GM18519 (cell line): ENCODE data around the gene SELENOK.

Experiments used
- ATAC-seq: cut with Tn5 transposase; IDR thresholded peaks from one replicate; pipeline ENCODE4 v1.9.1; 2021; ENCODE audit warnings: mild to moderate bottlenecking, moderate library complexity; ENCODE audit not compliant: unreplicated experiment, low FRiP score

The SELENOK gene

DNA sequence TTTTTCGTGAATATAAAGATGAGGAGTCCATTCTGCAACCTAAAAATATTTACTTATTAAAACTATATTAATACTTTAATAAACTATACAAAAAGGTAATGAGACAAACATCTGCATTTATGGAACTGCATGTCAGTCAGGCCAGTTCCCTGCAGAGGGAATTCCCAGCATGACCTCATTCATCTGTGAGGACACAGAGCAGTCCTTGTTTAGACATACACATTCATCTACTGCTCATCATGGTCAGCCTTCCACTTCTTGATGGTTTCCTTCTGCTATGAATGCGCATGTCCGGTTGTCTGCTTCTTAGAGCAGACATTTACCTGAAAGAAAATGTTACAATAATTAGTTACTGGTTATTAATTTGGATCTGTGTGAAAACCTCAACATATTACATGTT lies 6.4 kb downstream of the SELENOK start:
- no peak for ATAC-seq

DNA sequence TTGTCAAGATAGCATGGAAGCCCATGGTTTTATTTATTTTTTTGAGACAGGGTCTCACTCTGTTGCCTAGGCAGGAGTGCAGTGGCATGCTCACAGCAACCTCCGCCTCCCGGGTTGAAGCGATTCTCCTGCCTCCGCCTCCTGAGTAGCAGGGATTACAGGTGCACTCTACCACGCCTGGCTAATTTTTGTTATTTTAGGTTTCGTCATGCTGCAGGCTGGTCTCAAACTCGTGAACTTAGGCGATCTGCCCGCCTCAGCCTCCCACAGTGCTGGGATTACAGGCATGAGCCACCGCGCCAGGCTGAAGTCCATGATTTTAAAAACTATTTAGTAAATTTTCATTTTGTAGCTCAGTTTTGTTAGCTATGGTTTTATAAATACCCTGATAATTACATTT lies 7.0 kb downstream of the SELENOK start:
- no peak for ATAC-seq

DNA sequence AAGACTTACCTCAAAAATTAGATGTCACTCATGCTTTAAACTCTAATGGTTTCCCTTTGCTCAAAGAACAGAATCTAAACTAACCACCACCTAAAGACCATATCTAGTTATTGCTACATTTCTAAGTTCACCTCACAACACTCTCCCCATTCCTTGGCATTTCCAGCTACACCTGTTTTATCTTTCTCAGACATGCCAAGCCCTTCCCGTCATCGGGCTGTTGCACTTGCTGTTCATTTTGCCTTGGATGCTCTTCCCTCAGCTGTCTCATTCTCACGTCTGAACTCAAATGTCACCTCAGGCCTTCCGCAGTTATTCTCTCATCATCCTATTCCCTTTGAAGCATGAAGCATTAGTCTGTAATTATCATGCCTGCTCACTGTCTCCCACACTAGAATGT lies 8.7 kb downstream of the SELENOK start:
- ATAC-seq = no peak

DNA sequence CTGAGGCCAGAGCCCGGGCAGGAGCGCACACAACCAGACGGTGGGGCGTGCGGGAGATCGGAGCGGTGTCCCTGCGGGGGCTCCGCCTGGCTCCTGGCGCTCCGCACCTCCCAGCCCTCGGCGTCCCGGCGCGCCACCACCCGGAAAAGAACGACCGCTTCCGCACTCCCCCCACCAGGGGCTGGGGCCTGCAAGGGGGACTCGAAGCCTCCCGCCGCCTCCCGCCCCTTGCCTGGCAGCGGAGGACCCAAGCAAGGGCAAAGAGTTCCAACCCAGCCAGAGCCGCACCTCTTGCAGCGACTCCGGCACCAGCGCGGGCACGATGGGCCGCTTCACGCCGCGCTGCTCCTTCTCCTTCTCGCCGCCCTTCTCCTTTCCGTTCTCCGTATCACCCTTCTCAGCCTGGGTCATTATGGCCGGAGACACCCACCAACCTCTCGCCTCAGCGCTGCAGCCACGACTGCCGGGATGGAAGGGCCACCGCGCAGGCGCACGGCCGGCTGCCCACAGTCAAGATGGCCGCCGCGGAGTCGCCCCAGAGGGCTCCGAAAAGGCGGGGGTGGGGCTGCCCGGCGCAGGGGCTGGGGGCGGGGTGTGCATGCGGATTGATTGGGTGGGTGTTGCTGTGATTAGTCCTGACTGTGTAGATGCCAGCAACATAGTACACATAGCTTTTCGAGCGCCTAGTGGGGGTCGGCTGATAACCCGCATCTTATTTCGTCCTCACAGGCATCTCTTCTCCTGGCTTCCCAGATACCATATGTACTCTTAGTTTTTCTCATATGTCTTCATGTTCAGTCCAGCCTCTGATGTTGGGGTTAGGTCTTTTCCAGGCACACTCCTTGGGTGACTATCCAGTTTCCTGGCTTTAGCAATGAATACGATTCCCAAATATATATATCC lies 9.7 kb downstream of the SELENOK start, which contains the start of gene ACTR8:
Gene ACTR8 (minus strand): TSS at position 462 of the 903 bp plus-strand sequence. CDS start 51 bp downstream, at position 411.
- ATAC-seq = peak; percentile 50

DNA sequence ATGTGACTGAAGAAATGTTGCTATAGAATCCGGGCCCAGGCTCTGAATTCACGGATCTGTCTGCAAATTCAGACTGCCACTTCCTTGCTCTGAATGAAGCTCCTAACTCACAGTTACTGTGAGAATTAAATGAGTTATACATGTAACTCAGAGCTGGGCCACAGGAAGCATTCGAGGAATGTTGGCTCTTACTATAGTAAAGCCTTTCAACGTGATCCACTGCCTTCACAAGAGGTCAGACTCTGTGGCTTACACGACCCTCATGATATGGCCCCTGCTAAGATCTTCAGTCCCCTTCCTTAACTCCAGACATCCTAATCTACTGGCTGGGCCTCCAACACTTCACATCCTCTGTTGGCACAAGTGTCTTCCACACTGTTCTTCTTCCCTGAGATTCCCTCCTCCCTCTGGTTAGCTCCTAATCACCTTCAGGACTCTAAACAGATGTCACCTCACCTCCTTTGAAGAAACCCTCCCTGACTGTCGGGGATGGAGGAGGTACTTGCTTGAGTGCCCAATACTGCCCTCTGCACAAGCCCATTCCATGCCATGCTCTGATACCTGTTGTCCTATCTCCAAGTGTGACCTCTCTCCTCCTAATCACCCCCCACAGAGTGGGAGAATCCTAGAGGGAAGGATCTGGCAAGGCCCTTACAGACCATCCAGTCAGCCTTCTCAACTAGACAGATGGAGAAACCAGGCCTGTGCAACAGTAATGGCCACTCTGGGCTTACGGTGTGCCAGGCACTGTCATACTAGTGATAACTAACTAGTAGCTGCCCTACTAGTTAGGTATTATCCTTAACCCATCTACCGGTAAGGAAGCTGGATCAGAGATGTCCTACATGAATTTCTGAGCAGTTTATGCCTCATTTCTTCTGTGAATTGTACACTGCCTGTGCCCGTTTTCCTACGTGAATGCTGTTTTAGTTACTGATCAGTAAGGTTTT lies 11.0 kb downstream of the SELENOK start:
- ATAC-seq = no peak

DNA sequence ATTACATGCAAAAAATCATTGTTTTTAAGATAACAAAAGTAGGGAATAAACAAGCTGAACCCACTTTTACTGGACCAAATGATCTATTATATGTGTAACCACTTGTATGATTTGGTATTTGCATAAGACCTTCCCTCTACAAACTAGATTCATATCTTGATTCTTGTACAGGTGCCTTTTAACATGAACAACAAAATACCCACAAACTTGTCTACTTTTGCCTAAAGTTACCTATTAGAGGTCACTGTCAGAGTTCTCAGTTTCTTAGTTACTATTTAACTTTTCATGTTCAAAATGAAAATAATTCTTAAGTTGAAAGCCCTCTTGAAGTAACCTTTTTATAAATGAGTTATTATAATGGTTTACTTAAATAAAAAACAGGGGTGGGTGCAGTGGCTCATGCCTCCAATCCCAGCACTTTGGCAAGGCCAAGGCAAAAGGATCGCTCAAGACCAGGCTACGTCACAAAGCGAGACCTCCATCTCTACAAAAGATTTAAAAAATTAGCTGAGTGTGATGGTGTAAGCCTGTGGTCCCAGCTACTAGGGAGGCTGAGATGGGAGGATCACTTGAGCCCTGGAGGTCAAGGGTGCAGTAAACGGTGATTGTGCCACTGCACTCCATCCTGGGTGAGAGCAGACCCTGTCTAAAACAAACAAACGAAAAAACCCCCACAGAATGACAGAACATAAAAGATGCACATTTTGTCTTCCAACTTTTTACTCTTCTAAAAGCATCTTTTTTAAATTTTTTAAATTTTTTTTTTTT lies 25.7 kb downstream of the SELENOK start:
- no peak for ATAC-seq

DNA sequence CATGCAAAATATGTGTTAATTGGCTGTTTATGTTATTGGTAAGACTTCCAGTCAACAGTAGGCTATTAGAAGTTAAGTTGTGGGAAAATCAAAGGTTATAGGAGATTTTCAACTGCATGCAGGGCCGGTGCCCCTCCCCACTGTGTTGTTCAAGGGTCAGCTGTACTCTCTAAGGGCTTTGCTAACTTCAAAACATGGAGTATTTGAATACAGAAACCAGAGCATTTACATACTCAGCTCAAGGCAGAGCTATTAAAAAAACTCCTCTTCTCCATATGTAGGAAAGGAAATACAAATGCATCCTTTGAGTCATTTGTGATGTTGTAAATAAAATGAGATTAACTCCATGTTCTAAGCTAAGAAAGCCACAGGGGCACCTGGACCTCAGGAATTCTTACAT lies 28.5 kb downstream of the SELENOK start:
- no peak for ATAC-seq

DNA sequence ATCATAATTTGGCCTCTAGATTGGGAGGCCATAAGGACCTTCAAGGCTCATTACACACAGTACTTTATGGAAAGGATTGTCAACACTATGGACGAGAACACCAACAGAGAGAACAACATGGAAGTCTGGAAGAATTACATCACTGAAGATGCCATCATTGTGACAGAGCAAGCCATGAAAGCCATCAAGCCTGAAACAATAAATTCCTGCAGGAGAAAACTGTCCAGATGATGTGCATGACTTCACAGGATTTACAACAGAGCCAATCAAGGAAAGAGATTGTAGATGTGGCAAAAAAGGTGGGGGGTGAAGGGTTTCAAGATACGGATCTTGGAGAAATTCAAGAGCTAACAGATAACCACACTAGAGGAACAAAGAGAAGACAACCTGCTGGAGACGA lies 29.4 kb downstream of the SELENOK start:
- ATAC-seq = no peak

DNA sequence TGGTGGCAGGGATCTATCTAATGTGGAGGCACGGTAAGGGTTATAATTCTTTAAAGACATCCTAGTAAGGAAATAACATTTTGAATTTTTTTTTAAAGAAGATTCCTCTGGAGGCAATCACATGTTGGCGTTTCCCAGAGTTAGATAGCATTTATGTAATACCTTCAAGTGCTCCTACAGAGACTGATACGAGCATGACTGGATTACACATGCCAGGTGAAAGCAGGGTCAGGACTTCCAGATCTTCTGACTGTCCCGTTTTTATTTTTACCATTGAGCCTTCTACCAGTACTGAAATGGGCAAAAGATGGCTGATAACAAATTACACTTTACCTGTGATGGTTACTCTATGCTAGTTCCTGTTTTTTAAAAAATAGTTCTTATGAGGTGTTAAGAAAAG lies 31.5 kb downstream of the SELENOK start:
- ATAC-seq = no peak

DNA sequence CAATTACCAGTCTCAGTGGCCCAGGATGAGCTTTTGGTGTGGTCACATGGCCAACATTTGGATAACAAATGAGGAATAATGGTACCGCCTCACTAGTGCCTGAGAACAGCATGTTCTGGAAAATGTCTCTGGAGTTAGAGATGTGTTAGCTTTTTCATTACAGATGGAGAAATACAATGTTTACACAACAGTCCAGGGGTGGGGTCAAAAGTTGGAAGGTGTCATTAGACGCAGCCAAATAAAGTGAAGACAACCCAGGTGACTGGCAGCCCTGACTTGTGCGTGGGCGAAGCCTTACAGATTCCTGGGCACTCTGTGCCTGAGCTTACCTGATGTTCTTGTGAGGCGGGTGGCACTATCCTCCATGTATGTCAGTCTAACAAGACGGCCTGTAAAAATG lies 32.5 kb downstream of the SELENOK start:
- no peak for ATAC-seq

DNA sequence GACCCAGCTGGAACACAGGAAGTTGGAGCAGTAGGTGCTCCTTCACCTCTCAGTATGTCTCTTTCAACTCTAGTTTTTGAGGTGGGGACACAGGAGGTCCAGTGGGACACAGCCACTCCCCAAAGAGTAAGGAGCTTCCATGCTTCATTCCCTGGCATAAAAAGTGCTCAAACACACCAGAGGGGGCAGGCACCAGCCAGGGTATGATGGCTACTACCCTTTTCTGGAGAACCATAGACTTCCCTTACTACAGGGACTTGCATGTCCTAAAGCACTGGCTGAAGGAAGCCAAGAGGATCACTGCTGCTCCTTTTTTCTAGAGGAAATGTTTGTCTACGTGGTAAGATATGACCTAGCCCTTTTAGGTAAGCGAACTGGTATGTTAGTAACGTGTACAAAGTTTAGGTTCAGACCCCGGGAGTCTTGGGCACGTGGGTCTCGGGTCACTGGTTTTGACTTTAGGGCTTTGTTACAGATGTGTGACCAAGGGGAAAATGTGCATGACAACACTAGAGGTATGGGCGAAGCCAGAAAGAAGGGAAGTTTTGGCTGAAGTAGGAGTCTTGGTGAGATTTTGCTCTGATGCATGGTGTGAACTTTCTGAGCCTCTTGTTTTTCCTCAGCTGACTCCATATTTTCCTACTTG lies 33.4 kb downstream of the SELENOK start:
- ATAC-seq = no peak

DNA sequence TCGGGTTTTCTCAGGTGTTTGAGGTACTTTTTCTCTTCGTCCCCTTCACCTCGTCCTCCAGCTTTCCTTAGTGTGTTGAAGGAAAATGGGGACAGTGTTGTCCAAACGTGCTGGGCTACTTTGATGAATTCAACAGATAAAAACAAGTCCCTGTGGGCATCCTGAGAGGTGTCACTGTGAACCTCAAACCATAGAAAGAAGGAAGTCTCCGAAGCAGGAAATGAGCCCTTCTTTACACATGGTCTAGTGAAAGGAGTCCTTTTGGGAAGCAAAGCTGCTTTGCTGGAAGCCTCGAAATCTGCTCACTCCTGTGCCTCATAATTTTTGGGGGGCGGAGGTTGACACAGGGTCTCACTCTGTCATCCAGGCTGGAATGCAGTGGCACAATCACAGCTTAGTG lies 34.7 kb downstream of the SELENOK start:
- ATAC-seq = no peak

DNA sequence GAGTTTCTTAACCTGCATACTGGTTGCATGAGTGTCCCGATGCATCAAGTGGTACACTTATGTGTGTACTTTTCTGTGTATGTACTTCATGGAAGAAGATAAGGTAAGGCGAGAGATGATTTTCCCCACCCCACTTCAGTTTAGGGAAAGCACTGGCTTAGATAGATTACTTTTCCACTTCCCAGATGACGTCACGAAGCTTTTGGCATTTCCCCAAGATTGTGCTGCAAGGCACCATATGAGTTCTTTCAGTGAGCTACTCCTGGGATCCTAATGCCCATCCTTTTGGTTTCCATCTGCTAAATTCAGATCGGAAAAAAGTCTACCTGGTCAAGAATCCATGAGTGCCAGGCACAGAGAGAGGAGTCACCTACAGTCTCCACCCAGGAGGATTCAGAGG lies 40.8 kb downstream of the SELENOK start:
- ATAC-seq = no peak

DNA sequence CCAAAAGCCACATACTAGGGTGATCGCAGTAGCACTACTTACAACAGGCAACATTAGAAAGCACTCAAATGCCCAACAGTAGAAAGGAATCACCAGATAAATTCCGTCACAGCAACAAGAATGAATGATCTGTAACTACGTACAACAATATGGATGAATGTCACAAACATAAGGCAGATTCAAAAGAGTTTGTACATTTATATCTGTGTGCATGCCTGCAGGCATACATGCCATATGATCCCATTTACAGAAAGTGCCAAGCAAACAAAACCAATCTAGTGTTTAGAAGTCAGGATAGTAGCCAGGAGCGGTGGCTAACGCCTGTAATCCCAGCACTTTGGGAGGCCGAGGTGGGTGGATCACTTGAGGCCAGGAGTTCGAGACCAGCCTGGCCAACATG lies 41.7 kb downstream of the SELENOK start:
- no peak for ATAC-seq

DNA sequence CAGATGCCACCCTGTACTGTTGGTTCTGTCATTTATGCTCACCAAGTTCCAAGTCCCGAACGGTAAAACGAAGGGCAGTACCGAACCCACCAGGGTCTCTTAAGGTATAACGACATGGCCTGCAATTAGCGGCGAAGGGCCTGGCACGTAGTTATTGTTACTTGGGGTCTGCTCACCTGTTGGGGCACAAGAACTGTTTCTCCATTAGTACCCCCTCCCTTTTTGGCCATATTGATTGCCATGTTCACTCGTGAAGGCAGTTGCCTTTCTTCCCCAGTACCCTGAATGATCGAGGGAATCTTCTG lies 44.9 kb downstream of the SELENOK start:
- ATAC-seq = no peak

DNA sequence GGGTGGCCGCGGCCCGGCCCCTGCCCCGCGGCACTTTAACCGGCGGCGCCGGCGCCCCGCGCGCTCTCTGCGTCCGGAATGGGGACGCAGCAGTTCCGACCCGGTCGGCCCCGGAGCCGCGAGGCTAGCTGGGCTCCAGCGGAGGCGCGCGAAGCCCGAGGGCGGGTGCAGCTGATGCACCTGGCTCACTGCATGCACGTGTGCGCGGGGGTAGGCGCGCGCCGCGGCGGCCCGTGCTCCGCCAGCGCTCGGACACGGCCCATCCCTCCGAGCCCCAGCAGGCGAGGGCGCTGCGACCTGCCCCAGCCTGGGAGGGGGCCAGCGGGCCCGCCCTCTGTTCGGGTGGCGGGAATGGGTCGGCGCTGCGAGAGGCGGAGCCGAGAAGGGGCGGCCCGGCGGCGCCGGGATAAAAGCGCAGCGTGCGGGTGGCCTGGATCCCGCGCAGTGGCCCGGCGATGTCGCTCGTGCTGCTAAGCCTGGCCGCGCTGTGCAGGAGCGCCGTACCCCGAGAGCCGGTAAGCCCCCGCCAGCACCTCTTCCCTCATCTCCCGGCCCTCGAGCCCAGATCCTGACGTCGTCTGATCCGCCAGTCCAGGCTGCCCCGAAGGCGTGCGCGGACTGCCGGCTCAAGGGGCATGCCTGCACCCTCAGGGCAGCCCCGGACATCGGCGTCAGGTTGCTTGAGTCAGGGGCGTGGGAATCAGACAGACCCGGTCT lies 45.4 kb downstream of the SELENOK start, which contains the start of the genes CHDH and IL17RB:
Gene CHDH (minus strand): TSS at position 286 of the 717 bp plus-strand sequence. CDS start 22,411 bp downstream, outside the sequence.
Gene IL17RB (plus strand): TSS at position 435 of the 717 bp plus-strand sequence. CDS start 21 bp downstream, at position 456.
- ATAC-seq = peak; percentile 46

DNA sequence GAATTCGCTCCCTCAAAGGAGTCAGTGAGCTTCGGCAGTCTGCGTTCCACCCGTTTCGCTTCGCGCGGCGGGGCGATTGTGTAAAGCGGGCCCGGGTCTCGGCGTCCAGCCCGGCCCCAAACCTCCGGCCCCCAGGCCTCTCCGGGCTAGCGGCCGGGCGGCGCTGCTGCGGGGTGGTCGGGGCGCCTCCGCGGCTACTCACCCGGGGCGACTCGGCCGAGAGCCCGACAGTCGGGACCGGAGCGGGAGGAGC lies 45.9 kb downstream of the SELENOK start:
- no peak for ATAC-seq

DNA sequence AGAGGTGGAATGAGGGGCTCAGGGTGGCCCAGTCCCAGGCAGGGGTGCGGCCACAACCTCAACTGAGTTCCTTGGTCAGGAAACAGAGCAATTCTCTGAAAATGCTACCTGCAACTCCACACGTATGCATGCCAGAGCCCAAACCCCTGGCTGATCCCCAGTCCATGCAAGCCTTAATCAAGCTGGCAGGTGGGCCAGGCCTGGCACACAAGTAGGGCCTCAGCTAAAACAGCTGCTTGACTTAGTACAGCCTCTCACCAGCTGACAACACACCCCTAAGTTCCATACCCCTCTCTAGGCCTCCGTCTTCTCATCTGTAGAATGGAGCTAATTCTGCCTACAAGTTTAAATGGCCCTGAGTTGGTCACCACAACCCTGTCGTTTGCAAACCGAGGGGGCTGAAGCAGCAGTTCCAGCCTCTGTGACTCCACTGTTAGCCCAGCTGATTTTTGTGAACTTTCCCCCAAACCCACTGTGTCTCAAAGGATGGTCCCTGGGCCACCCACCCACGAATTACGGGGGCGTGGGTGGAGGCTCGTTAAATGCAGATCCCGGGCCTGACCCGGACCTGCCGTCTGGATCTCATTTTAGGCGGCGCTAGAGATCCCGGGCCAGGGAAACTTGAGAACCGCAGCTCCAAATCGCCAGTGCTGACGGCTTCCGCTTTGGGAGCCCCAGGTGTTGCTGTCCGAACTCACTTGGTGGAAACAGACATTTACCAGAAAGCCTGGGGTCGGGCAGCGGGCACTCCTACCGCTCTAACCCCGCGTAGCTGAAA lies 46.4 kb downstream of the SELENOK start:
- no peak for ATAC-seq
